Measurements from ENCODE around the gene TMA7.
"Not testable (repeated sequence)": the region's sequence is repeated elsewhere in the genome, so short reads cannot be mapped to it uniquely, and the experiment has no call there.

The TMA7 gene

GRCh38 chr3:48439820-48440589 is at the start of gene TMA7, which contains the start of gene CCDC51:
Gene TMA7, plus strand, starts transcription at chr3:48440257. Its CDS starts 40 bp downstream, at chr3:48440297.
Gene CCDC51, minus strand, starts transcription at chr3:48440119. Its CDS starts 4,991 bp downstream, at chr3:48435128.
- DNase-seq (ENCODE audit: low read depth in 2 of 2), result peak; percentile 79 to 80

- no peak for DNase-seq (ENCODE audit: low read depth in 2 of 2)
Measured at GRCh38 chr3:48394391-48394790, 45.7 kb upstream of the TMA7 start.

GRCh38 chr3:48395714-48396113 is 44.3 kb upstream of the TMA7 start:
- DNase-seq (ENCODE audit: low read depth in 2 of 2), result no peak

GRCh38 chr3:48397767-48398681 is 42.0 kb upstream of the TMA7 start:
- no peak for DNase-seq (ENCODE audit: low read depth in 2 of 2)

GRCh38 chr3:48398701-48399386 is 41.2 kb upstream of the TMA7 start:
- no peak for DNase-seq (ENCODE audit: low read depth in 2 of 2)

GRCh38 chr3:48399387-48400172 is 40.5 kb upstream of the TMA7 start:
- no peak for DNase-seq (ENCODE audit: low read depth in 2 of 2)

GRCh38 chr3:48400824-48401433 is 39.1 kb upstream of the TMA7 start:
- DNase-seq (ENCODE audit: low read depth in 2 of 2), result peak; percentile 5

- not testable (repeated sequence) for DNase-seq (ENCODE audit: low read depth in 2 of 2)
Measured at GRCh38 chr3:48401434-48401901, 38.6 kb upstream of the TMA7 start.

GRCh38 chr3:48402281-48402732 is 37.8 kb upstream of the TMA7 start:
- DNase-seq (ENCODE audit: low read depth in 2 of 2), result peak; percentile 69 to 73

GRCh38 chr3:48402907-48403306 is 37.1 kb upstream of the TMA7 start:
- no peak for DNase-seq (ENCODE audit: low read depth in 2 of 2)

GRCh38 chr3:48403533-48404439 is 36.3 kb upstream of the TMA7 start:
- DNase-seq (ENCODE audit: low read depth in 2 of 2), result no peak

GRCh38 chr3:48404440-48405342 is 35.4 kb upstream of the TMA7 start:
- no peak for DNase-seq (ENCODE audit: low read depth in 2 of 2)

GRCh38 chr3:48405343-48405881 is 34.6 kb upstream of the TMA7 start:
- no peak for DNase-seq (ENCODE audit: low read depth in 2 of 2)

- DNase-seq (ENCODE audit: low read depth in 2 of 2), result no peak
Measured at GRCh38 chr3:48405971-48406370, 34.1 kb upstream of the TMA7 start.

- DNase-seq (ENCODE audit: low read depth in 2 of 2), result no peak
Measured at GRCh38 chr3:48406443-48407431, 33.3 kb upstream of the TMA7 start.

- no peak for DNase-seq (ENCODE audit: low read depth in 2 of 2)
Measured at GRCh38 chr3:48407542-48408099, 32.4 kb upstream of the TMA7 start.

Data from fibroblast of skin of left biceps (primary cell).